Middle frontal gyrus (tissue), 1 donor: ENCODE measurements around the gene SLC22A3.
"Not testable (repeated sequence)": the region's sequence is repeated elsewhere in the genome, so short reads cannot be mapped to it uniquely, and the experiment has no call there.

Source experiments
- DNase-seq: peaks from one replicate; pipeline ENCODE4 v3.0.0-alpha.2; 2015; ENCODE audit warnings: low spot score; ENCODE audit errors: extremely low spot score

SLC22A3 gene, protein sequence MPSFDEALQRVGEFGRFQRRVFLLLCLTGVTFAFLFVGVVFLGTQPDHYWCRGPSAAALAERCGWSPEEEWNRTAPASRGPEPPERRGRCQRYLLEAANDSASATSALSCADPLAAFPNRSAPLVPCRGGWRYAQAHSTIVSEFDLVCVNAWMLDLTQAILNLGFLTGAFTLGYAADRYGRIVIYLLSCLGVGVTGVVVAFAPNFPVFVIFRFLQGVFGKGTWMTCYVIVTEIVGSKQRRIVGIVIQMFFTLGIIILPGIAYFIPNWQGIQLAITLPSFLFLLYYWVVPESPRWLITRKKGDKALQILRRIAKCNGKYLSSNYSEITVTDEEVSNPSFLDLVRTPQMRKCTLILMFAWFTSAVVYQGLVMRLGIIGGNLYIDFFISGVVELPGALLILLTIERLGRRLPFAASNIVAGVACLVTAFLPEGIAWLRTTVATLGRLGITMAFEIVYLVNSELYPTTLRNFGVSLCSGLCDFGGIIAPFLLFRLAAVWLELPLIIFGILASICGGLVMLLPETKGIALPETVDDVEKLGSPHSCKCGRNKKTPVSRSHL

DNA sequence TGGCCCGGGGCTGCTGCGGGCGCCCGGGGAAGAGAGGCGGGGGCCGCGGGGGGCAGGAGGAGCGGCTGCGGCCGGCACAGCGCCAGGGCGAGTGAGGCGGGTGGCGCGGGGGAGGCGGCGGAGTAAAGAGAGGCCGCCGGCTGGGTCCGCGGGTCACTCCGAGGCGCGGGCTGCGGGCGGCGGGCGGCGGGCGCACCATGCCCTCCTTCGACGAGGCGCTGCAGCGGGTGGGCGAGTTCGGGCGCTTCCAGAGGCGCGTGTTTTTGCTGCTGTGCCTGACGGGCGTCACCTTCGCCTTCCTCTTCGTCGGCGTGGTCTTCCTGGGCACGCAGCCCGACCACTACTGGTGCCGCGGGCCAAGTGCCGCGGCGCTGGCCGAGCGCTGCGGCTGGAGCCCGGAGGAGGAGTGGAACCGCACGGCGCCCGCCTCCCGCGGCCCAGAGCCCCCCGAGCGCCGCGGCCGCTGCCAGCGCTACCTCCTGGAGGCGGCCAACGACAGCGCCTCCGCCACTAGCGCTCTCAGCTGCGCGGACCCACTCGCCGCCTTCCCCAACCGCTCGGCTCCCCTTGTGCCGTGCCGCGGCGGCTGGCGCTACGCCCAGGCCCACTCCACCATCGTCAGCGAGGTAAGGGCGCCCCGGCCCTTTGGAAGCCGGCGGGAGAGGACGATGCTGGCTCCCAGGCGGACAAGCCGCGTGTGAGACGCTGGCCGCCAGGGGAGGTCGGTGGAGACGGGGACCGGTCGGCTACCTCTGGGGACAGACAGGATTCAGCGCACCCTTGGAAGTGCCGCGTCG is at the start of gene SLC22A3:
Gene SLC22A3, plus strand, starts transcription at position 156 of the 797 bp plus-strand sequence. Its CDS starts 42 bp downstream, at position 198.
- DNase-seq = no peak

DNA sequence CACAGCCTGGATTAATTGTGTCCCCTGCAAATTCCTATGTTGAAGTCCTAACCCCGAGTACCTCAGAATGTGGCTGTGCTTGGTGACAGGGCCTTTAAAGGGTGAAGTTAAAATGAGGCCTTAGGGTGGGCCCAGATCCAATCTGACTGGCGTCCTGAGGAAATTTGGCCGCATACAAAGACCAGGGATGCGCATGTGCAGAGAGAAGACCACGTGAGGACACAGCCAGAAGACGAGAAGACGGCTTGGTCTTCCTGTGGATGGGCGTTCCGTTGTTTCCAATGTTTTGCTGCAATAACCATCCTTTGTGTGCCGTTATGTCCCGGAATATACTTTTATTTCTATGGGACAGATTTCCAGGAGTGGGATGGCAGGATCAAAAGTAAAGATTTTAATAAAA is 48.6 kb upstream of the SLC22A3 start:
- DNase-seq = no peak

DNA sequence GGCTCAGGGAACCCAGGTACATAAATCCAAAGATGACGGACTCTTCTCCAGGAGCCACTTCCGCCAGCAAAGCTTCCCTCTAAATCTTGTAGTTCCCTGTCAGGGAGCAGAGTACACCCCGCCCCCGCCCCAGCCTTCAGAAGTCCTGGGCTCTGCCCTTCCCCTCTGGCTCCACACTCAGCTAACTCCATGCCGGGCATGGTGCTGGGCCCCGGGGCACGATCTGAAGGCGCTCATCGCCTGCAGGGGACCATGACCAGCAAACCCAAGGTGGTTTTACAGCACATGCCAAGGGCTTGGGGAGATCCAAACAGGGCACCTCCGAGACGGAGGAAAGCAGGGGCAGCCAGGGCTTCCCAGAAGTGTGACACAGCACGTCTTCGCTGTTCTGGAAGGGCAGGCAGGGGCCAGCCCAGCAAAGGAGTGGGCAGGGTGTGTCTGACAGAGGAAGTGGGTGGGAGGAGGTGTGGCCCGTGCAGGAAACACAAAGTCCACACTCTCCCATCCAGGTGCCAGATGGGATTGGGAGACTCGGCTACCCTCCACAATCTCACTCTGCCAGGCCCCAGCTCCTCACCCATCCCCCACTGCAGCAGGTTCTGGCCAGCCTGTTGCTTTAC is 48.0 kb upstream of the SLC22A3 start:
- no peak for DNase-seq

DNA sequence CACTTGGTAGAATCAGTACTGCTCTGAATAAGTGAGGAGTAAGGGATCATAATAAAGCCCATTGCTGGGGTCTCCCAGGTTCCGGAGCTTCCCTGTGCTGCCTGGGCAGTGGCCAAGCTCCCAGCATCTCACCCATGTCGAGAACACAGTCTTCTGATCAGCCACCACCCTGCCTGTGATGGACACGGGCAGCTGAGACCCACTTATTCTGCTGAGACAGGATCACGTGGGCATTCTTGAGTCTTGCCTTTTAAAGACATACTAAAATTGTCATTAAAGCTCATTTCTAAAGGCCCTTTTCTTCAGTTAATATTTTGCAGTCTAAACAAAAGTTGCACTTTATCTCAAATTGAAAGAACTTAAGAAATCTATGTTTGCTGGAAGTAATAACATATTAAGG is 46.8 kb upstream of the SLC22A3 start:
- DNase-seq = no peak

DNA sequence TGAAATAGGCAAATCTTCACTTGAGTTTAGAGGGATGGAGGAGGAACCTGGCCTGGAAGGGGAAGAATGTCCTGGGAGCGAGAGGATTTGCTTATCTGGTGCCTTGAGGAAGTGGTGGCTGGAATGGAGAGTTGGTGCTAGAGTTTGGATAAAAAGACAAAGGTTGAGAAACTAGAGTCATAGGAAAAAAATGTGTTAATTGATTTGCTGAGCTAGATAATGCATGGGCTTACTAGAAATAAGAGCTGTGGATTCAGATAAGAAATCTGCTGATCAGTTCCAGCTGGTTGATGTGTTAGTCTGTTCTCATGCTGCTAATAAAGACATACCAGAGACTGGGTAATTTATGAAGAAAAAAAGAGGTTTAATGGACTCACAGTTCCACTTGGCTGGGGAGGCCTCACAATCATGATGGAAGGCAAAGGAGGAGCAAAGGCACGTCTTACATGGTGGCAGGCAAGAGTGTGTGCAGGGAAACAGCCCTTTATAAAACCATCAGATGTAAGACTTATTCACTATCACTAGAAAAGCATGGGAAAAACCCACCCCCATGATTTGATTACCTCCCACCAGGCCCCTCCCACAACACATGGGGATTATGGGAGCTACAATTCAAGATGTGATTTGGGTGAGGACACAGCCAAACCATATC is 45.6 kb upstream of the SLC22A3 start:
- not testable (repeated sequence) for DNase-seq

DNA sequence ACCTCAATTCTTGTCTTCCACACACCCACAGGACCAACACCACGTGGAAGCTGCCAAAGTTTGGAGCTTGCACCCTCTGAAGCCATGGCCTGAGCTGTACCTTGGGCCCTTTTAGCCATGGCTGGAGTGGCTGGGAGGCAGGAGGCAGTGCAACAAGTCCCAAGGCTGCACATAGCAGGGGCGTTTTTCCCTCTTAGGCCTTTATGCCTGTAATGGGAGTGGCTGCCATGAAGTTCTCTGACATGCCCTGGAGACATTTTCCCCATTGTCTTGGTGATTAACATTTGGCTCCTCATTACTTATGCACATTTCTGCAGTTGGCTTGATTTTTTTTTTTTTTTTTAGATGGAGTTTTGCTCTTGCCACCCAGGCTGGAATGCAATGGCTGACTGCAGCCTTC is 44.4 kb upstream of the SLC22A3 start:
- no peak for DNase-seq

DNA sequence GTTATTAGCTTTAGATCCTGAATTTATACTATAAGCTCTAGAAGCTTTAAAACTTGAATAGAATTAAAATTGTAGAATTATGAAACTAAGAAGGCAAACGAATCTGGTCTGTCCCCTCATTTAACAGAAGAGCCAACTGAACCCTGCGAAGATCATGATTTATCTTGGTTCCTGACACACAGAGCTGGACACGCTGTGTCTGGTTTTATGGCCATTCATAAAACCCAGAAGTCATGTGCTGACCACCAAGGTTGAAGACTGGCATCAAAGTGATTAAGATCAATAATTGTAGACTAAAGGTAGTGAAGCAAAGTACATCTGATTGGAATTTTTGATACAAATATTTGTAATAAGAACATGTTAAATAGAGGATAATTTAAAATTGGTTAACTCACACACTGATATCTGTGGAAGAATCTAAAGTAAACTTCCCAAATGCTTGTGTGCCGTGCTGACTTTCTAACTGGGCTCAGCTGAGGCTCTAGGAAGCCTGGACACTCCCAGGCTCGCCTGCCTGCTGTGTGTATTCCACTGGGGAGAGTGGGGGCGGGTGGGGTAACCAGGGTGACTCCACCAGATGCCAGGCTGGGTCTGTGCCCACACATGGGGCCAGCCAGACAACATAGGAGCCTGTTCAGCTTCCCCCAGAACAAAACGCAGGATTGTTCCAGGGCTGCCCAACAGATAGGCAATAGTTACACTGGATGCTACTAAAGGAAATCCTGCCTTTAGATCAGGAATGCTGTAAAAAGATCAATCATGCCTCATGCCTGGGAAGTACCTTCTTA is 42.1 kb upstream of the SLC22A3 start:
- no peak for DNase-seq

DNA sequence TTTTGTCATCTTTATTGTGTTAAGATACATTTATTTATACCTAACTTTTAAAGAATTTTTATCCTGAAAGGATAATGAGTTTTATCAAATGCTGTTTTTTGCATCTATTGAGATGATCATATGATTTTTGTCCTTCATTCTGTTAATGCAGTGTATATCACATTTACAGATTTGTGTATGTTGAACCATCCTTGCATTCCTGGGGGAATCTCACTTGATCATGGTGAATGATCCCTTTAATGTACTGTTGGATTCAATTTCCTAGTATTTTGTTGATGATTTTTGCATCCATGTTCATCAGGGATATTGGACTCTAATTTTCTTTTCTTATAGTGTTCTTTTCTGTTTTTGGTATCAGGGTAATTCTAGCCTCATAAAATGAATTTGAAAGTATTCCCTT is 38.5 kb upstream of the SLC22A3 start:
- DNase-seq = no peak

DNA sequence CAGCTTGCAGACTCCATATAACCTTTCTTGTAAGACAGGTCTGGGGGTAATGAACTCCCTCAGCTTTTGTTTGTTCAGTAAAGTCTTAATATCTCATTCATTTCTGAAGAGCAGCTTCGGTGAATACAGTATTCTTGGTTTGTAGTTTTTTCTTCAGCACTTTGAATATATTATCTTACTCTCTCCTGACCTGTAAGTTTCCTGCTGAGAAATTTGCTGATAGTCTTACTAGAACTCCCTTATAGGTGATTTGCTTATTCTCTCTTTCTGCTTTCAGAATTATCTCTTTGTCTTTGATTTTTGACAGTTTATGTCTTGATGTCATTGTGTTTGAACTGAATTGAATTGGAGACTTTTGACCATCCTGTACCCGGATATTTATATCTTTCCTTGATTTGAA is 35.3 kb upstream of the SLC22A3 start:
- DNase-seq = no peak

DNA sequence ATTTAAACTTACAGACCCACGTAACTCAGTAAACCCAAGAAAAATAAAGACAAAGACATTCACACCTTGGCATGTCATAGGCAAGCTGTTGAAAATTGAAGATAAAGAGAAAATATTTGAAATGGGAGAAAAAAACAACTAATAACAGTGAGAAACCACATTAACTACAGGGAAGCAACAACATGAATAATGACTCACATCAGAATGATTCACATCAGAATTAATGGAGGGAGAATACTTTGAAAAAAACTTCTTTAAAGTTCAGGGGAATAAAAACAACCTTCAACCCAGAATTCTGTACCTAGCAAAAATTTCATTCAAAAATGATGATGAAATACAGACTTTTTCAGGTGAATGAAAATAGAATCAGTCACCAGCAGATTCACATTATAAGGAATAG is 32.9 kb upstream of the SLC22A3 start:
- DNase-seq = no peak

DNA sequence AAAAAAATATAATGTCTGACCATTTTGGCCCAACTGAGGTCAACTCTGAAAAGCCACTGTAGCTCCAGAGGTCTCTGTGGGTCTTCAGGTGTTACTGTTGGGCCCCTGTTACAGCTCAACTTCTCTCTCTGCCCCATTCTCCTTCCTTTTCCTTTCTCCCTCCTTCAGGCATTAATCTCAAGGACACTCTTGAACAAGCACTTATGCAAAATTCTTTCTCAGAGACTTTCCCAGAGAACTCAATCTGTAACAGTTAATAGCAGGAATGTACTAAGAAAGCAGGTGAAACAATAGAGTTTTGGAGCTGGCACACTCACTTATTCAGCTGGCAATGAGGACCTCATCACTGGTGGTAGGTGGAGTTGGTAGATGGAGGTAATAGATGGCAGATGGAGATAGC is 31.9 kb upstream of the SLC22A3 start:
- DNase-seq = no peak

DNA sequence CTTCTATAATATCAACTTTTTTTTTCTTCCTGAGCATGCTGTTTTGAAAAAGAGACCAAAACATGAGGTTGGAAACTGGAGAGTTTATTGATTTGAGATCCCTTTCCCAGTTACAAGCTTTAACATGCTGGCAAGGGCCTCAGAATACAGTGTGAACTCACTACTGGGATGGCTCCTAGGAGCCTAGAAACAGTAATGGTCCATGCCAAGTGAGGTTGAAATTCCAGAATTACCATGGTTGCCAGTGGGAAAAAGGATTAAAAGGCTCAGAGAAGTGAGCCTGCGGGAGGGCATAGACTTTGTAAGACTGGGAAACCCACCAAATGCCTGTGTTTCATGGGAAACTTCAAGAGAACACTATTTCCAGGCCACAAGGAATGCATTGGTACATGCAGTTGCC is 28.9 kb upstream of the SLC22A3 start:
- no peak for DNase-seq

DNA sequence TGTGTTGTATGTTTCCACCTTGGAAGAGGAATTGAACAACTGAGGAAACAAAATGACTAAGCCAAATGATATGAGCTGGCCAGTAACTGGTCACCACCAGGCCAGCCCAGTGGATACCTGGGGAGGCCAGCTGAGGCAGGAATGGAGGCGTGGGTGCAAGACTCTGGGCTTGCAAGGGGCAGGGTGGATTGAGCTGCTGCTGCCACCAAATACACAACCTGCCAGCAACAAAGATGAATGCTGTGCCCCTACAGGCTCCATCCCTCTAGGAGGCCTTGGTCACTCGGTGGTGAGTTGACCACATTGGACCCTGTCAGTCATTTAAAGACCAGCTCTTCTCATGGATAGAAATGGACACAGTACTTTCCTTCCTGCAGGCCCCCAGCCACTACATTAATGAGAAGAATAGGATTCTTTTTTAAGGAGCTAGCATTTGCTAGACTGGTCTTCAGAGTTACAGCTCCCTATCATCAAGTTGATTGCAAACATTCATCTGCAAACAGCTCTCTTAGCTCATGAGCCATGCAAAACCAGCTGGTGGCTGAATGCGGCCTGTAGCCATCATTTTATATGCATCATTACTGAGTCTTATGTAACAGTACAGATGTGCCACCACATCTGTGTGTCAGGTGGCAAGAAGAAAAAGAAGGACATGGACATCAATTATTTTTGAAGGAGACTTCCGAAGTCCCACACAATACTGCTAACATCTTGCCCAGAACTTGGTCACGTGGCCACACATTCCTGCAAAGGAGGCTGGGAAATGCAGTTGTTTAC is 26.3 kb upstream of the SLC22A3 start:
- DNase-seq = no peak

DNA sequence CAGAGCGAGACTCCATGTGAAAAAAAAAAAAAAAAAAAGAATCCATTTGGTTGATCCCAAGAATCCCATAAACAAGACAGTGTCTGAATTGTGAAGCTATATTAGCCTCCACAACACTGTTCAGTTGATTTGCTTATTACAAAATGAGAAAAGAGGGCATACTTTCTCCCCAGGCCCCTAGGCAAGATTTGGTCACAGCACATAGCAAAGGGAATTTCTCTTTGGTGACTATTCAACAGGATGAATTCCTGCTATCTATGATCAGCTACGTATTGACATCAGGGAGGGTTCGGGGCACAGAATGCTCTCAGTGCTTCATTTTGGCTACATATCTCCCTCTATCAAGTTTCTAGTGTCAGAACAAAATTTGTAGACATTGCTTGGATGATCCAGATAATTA is 20.2 kb upstream of the SLC22A3 start:
- no peak for DNase-seq

DNA sequence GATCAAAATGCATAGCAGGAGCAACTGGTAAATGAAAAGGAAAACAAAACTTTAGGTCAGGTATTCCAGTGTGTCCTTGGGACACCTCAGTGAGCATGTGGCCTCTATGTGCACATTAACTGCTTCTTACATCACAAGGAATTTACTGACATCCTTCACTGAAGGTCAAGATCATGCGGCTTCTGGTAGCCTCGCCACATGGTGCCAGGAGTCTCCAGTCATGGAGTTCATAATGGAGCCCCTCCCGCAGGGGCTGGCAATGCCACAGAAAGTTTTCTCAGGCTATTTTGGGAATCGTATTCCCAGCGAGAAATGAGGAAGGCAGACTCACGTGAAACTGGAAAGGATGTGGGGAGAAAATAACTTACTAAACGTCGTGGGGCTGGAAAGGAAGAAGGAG is 19.7 kb upstream of the SLC22A3 start:
- DNase-seq = no peak

DNA sequence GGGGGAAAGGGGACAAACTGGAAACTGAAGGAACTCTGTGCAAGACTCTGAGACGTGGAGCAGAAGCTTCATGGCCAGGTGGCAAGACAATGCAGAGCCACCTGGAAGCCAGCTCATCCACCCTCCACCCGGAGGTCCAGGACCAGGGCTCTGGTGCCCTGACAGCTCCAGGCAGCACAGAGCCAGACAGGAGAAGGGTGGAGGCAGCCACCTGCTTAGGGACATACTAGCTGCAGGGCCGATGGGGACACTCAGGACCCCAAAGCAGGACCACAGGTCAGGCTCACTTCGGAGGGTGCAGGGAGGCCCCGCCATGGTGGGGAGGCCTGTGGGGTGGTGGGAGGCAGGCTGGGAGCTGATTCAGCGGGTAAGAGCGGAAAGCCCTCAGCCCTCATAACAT is 19.0 kb upstream of the SLC22A3 start:
- DNase-seq = no peak

DNA sequence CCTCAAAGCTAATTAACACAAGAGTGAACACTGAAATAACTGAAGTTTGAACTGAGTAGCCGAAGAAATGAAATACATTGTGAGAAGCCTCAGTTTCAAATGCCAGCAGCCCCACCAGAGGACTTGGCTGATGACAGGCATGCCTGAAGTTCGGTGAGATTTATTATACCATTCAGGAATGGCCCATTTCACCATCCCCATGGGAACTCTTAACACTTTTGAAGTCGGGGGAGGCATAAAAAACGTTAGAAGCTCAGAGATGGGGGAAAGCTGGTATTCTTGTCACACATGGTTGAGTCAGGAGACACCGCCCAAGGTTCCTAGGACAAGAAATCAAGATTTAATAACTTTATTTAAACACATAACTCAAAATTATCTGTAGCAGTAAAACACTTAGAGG is 17.6 kb upstream of the SLC22A3 start:
- no peak for DNase-seq

DNA sequence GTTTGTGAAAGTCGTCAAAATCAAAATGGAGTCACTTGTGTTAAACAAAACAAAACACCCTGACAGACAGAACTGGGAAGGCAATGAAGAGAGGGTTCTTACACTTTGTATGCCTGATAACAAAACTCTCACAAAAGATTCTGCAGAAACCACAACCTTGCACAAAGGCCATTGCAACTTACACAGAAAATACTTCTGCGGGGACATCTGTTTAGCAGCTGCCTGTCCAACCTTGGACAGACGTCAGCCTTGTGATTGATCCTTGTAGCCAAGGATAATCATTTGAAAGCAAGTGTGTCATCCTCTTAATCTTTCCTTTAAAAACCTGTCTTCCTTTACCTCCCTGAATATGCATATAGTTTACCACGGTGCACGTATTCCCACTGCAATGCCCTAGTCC is 17.0 kb upstream of the SLC22A3 start:
- DNase-seq = no peak

DNA sequence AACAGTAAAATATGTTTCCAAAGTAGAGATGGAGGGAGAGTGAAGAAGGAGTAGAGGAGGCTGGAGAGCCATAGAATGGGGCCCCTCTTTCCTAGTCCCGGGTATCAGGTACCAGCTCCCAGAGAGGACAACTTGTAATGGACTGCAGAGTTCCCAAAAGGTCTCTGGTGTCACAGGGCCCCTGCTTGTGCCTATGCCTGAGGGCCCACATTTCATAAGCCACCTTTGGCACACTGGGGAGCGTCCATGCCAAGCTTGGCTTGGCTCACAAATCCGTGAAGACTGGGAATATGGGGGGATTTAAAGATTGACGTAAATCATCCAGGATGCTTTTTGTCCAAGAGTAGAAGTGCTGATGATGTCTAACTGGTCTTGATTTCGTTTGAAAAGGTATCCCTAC is 16.4 kb upstream of the SLC22A3 start:
- no peak for DNase-seq

DNA sequence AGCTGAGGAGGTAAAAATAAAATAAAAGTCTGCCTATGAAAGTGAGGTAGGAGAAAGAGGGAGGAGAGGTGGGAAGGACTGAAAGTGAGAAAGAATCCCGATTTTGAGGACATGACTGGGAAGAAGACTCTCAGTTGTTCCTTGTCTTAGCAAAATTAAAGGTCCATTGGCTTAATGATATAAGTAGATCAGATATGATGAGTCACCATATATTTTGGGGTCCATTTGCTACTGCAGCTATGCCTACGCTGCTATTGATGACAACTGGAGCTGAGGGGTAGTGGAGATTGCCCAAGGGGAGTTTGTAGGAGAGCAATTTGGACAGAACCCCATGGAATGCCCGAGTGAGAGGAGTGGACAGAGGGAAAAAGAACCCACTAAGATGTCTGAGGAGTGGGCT is 15.1 kb upstream of the SLC22A3 start:
- DNase-seq = no peak
